Left renal cortex interstitium (tissue), 4 donors: ENCODE results near the gene EFNB2. TPM values are rescaled to one million over a fixed set of nuclear protein-coding genes. Genes with fewer than 3 reads are reported as not detected.

Experiments used
- DNase-seq, 4 donors: peaks; one replicate each; pipeline ENCODE4 v3.0.0-alpha.2; 2013; ENCODE audit warnings: low read depth in 4 of 4, low spot score in 2 of 4, missing footprints in 1 of 4
- polyA plus RNA-seq, 4 donors: library from polyadenylated mRNA; unstranded; fragments of 120-200 nt; gene quantifications; one replicate each; pipeline ENCODE4 v1.2.1, GENCODE V29; 2013; ENCODE audit not compliant: insufficient read length in 4 of 4

Gene EFNB2
- polyA plus RNA-seq, 4 donors = 121 to 142 (median 129) TPM

- DNase-seq = no peak
Observed at GRCh38 chr13:106505732-106506131, 29.7 kb downstream of the EFNB2 start.

GRCh38 chr13:106505295-106505694 lies 30.2 kb downstream of the EFNB2 start:
- DNase-seq = no peak

DNA sequence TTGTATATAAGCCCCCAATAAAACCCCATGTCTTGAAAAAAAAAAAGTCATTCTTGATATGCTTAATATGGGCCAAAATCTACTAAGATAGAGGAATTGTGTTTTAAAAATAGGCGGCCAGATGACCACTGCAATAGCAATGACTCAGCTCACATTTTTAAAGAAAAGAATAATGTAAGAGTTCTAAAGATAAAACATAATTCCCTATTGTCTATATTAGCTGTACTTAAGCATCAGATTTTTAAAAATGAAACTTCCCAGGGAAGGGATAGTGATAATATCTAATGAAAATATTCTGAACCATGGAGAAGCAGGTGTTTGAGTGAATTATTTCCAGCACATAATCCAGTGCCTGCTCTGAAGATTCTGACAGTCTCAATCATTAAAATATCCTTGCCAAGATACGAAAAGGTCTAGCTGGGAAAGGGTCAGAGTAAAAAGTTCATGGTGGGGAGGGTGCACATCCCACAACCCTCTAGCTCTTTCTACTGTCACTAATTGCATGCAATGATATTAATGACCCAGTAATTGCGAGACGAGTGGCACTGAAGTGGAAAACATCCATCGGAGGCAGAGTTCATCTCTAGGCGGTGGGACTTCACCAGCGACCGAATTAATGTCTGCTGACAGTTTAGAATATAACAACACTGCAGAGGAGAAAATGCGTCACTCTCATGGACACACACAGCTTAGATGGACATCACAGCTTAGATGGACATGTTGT lies 31.6 kb downstream of the EFNB2 start:
- DNase-seq = no peak

- no peak for DNase-seq
Observed at GRCh38 chr13:106503272-106503671, 32.2 kb downstream of the EFNB2 start.

DNA sequence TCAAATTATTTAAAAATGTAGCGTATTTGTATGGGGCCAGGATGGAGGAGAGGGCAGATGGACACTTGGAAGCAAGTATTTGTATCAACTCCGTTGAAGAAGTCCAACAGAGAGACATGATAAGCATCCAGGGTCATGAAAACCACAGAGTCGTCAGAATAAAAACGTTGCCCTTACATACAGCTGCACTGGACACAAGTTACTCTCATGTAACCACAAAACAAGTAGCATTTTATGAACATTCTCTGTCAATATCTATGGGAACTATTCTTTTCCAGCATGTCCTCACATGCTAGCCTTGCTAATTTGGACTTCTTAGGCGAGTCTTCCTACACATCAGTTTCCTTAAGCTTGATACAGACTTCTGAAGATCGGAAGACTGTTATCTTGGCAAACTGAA lies 35.0 kb downstream of the EFNB2 start:
- no peak for DNase-seq

DNA sequence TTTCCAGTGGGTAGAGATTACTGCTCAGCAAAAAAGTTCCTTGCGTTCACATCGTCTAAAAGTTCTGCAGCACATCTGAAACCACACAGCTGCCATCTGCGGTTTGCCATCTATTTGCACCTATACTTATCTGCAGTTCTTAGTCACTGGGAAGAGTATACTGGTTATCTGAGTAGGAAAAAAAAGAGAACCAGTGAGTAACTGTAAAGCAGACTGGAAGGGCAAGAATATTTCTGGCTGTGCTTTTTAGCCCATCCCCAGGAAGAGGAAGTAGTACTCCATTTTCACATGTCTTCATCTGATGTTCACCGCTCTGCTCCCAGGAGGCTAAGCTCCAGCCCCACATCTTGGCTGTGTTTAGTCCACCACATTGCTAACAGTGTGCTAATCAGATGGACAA lies 35.6 kb downstream of the EFNB2 start:
- no peak for DNase-seq

DNA sequence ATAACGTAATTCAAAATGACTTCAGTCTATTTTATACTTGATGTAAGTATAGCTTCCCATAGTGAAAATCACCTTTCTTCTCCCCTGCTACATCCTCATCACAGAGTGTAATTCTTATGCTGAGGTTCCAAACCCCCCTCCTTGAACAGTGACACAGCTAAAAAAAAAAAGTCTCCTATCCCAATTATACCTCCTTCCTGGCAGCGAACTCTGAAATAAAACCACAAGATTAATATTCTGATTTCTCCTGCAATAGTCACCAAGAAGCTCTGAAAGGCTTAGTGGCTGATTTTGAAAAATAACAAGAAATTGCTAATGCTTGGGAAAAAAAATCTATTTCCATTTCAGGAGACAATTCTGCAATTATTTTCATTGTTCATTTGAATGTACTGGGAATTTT lies 36.3 kb downstream of the EFNB2 start:
- DNase-seq = no peak

DNA sequence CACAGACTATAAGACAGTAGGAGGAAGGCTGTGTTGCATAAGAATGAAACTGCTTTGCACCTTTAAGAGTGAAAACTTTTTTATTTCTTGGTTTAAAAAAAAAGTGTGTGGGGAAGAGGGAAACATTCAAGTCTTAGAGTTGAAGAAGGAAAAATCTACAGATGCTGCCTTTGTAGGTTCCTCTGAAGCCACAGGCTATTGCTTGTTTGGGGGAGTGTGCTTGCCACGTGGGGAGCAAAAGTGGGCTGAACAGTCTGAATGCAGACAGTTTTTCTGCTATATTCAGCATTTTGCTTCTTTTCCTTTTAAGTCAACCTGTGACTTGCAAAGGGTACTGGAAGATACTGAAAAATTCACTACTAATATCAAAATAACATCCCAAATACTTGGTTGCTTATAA lies 36.9 kb downstream of the EFNB2 start:
- no peak for DNase-seq

DNA sequence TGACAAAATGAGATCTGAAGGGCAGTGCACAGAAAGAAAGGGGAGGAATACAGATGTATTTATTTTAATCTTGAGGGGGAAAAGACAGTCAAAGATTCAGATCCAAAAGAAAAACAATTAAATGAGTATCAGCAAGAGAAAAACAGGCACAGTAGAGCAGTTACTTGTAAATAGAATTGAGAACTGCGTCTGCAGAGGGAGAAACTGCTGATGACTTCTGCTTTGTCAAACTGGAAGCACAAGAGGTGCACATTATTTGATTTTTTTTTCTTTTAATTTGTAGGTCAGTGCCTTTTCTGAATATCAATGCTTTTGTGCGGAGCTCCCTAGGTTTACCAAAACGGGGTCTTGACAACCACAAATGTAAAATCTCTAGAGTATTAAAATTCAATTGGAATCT lies 37.3 kb downstream of the EFNB2 start:
- no peak for DNase-seq

GRCh38 chr13:106497079-106497478 lies 38.4 kb downstream of the EFNB2 start:
- DNase-seq = no peak

DNA sequence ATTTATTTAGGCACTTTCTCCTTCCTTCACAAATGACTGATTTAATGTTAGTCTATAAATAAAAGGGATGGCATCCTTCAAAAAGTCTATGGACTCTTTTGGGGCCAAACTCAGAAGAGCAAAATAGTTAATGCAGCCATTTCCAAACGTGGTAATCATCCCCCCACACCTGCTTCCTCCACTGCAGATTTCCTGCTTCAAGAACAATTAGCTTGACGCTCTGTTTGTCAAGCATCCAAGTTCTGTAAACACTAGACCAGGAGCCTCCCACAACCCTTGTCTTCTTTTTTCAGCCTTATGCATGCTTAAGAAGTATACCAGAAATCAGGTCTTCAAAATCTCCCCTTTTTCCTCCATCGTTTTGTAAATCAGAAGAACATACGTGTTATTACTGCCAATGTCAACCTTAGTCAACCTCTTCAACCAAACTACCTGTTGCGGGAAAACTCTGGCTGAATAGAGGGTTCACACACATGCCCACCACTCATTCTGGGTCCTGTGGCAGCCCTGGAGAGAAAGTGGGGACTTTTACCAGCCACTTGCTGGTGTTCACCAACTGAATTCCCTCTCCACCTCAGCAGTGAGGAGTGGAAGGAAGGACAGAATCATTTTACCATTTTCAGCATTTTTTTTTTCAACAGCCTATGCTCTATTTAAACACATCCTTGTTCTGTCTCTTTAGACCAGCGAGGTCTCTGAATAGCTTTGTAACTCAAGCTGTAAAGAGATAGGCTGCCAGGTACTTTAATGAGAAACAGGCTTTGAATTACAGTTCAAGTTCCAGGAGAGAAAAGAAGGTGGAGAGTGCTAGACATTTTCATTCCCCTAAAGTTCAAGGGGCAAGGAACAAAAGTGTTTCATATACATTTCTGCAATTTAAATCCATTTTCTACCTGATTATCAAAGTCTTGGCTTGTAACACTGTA lies 39.1 kb downstream of the EFNB2 start:
- DNase-seq = no peak

DNA sequence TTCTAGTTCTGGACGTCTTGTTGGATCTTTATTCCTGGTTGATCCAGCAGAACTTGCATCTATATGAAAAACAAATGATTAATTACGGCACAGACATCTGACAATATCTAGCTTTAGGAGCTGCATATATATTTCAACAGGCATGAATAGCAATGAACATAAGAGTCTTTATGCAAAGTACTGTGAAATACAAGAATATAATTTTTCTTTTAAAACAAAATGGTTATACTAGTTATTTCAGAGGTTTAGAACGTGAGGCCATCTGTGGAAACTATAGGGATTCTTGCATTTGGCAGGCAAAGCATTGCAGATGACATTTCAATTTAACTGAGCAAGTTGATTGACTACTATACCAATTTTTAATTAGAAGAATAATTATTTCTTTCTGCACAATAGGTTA lies 40.5 kb downstream of the EFNB2 start:
- DNase-seq = no peak

GRCh38 chr13:106494506-106494905 lies 41.0 kb downstream of the EFNB2 start:
- no peak for DNase-seq

GRCh38 chr13:106493533-106494220 lies 41.8 kb downstream of the EFNB2 start:
- DNase-seq = no peak

GRCh38 chr13:106492588-106493475 lies 42.6 kb downstream of the EFNB2 start:
- DNase-seq = no peak

DNA sequence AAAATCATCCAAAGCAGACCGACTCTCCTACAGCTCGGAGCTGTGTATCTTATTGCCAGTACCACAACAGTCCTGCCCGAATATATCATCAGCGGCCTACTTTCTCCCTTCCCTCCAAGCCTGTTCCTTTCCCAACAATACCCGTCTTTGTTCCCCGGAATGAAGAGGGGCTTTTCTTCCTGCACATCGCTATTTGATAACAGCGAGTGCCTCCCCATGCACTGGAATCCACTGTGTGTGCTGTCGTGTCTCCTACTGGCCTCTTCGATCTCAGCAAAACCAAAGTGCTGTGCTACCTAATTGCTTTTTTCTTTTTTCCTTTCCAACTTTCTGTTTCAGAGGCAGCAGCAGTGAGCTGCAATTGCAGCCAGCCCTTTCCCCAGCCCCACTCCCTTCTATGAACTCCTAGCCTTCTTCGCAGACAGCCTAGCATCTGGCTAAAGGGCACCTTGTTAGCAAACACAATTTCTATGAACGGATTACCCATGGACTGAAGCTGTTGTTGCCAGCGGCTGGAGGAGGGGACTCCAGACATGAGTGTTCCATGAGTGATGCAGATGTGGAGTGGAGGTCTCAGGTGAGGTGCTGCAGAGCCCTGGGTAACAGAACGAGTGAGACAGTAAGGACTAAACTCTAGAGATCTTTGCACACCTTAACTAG lies 43.4 kb downstream of the EFNB2 start:
- no peak for DNase-seq

DNA sequence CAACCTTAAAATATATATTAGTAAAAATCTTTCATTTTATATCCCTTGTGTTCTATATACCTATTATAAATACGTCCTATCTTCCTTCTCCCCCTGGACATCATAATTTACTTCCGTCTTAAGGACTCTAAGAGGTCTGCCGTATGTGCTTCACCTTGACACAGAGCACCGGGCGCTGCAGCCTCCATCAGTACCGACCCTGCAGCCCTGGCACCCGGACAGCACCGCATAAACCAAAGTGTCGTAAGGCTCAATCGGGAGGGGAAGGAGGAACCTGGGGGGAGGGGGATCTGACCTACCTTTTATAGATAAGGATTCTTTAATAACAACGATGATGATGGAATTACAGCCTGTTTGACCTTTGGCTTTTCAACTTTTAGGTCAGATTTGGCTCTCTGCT lies 44.0 kb downstream of the EFNB2 start:
- DNase-seq = no peak

- DNase-seq = no peak
Observed at GRCh38 chr13:106490569-106491321, 44.7 kb downstream of the EFNB2 start.
